GM12878 (cell line): ENCODE measurements around the gene C1orf115. TPM values are rescaled to one million over a fixed set of nuclear protein-coding genes. Genes with fewer than 3 reads are reported as not detected.
"Not testable (repeated sequence)": the region's sequence is repeated elsewhere in the genome, so short reads cannot be mapped to it uniquely, and the experiment has no call there.

ENCODE experiments used
- ATAC-seq: fragments of 200-7000 bp; cut with Tn5 transposase; 3 replicates; pipeline ENCODE4 v1.9.1; 2020; ENCODE audit warnings: mild to moderate bottlenecking, moderate library complexity
- BruUV-seq: library from RNA; stranded (reverse); fragments of 400-500 nt; replicated peaks from 2 replicates; lab custom pipeline; 2021; lab: Mats Ljungman, UMichigan
- CTCF ChIA-PET: fragments of 300-600 bp; sonication (Branson Sonifier 250); formaldehyde crosslinking; extraction: SDS; loops from one replicate; lab custom pipeline; 2021; ENCODE audit warnings: inconsistent platforms; lab: Yijun Ruan, JAX
- POLR2A ChIA-PET: fragments of 350-600 bp; formaldehyde crosslinking; extraction: SDS; loops from one replicate; lab custom pipeline; 2021; ENCODE audit warnings: inconsistent platforms; lab: Charles Lee
- RAD21 ChIA-PET: fragments of 300-600 bp; sonication (Branson Sonifier 250); formaldehyde crosslinking; loops from one replicate; lab custom pipeline; 2023; ENCODE audit warnings: antibody characterized with exemption; ENCODE audit not compliant: unreplicated experiment; lab: Charles Lee
- SMC1A ChIA-PET: fragments of 300-600 bp; sonication (Branson Sonifier 250); formaldehyde crosslinking; loops from one replicate; lab custom pipeline; 2023; ENCODE audit not compliant: unreplicated experiment, uncharacterized antibody; lab: Charles Lee
- DNase-seq: peaks from one replicate; pipeline ENCODE4 v3.0.0-alpha.2; 2011; ENCODE audit warnings: low read depth, low spot score
- FAIRE-seq: peaks from 3 replicates; lab custom pipeline; 2011; peaks lifted over from hg19 to GRCh38; lab: Jason Lieb, UNC
- H2AFZ ChIP-seq: 2 replicates; pipeline ENCODE4 v1.6.0; 2011; ENCODE audit warnings: low read depth, low read length, control low read depth; ENCODE audit not compliant: control insufficient read depth
- H3K27ac ChIP-seq: 2 replicates; pipeline ENCODE4 v1.5.1; 2011; ENCODE audit warnings: control low read depth; ENCODE audit not compliant: control insufficient read depth, insufficient read depth
- H3K27me3 ChIP-seq, 2 experiments: replicated peaks in 1 of 2; 2 replicates each; pipeline versions ENCODE4 v1.6.0 to v1.6.1; 2011; ENCODE audit warnings: low read length in 1 of 2; ENCODE audit not compliant: control insufficient read depth in 2 of 2, insufficient read depth in 2 of 2
- H3K36me3 ChIP-seq, 2 experiments: 2 replicates each; pipeline ENCODE4 v1.5.1; 2011; ENCODE audit warnings: low read length in 1 of 2; ENCODE audit not compliant: control insufficient read depth in 2 of 2, insufficient read depth in 2 of 2
- H3K4me1 ChIP-seq: 2 replicates; pipeline ENCODE4 v1.6.1; 2011; ENCODE audit warnings: mild to moderate bottlenecking, low read length, moderate library complexity, mixed read lengths; ENCODE audit not compliant: control insufficient read depth, insufficient read depth
- H3K4me2 ChIP-seq: 2 replicates; pipeline ENCODE4 v1.6.0; 2011; ENCODE audit warnings: control low read depth; ENCODE audit not compliant: control insufficient read depth, insufficient read depth
- H3K4me3 ChIP-seq: fragments of 200-600 bp; sonication (generic); 2 replicates; pipeline ENCODE4 v1.5.1; 2016
- H3K79me2 ChIP-seq: 2 replicates; pipeline ENCODE4 v1.6.0; 2011; ENCODE audit warnings: low read length; ENCODE audit not compliant: control insufficient read depth, insufficient read depth
- H3K9ac ChIP-seq: 2 replicates; pipeline ENCODE4 v1.8.0; 2011; ENCODE audit warnings: low read length, control low read depth, mixed read lengths; ENCODE audit not compliant: control insufficient read depth, insufficient read depth
- H3K9me3 ChIP-seq: replicated peaks from 3 replicates; pipeline ENCODE4 v1.5.1; 2011; ENCODE audit warnings: mild to moderate bottlenecking, low read length; ENCODE audit not compliant: control insufficient read depth, insufficient read depth
- H4K20me1 ChIP-seq: 2 replicates; pipeline ENCODE4 v1.6.0; 2011; ENCODE audit not compliant: control insufficient read depth, insufficient read depth
- CTCF ChIP-seq, 3 experiments: IDR thresholded peaks in 2 of 3; conservative IDR thresholded peaks in 1 of 3; 2 replicates each; pipeline ENCODE4 v1.5.1; 2011; ENCODE audit warnings: low read depth in 3 of 3, low read length in 3 of 3, mild to moderate bottlenecking in 3 of 3, control low read depth in 2 of 3, moderate library complexity in 2 of 3, inconsistent platforms in 1 of 3, mixed read lengths in 1 of 3; ENCODE audit not compliant: control insufficient read depth in 2 of 3, insufficient read depth in 1 of 3; ENCODE audit errors: extremely low read depth in 1 of 3
- IRF4 ChIP-seq: IDR thresholded peaks from 2 replicates; pipeline ENCODE4 v1.6.1; 2011; ENCODE audit warnings: low read depth, low read length
- WGBS: methylation state at CpG from one replicate; pipeline ENCODE4 v1.1.6; 2016; ENCODE audit warnings: low lambda C conversion rate; ENCODE audit not compliant: insufficient replicate concordance, insufficient coverage; ENCODE audit errors: missing lambda C conversion rate; 5-methylcytosine and 5-hydroxymethylcytosine counted together
- in situ Hi-C: fragments of 300-500 bp; cut with MboI; formaldehyde crosslinking; loops from 9 replicates; pipeline ENCODE4 v1.14.3; 2018; ENCODE audit warnings: mixed read lengths
- intact Hi-C: fragments of 100-400 bp; cut with micrococcal nuclease; formaldehyde crosslinking; loops from one replicate; pipeline ENCODE4 v1.14.2; 2022; ENCODE audit not compliant: unreplicated experiment
- polyA plus RNA-seq, 11 experiments: library from polyadenylated mRNA; depleted of rRNA in 4 of 11; unstranded in 6 of 11; stranded (reverse) in 5 of 11; fragments of >200 nt; fragmentation: Nextera tagmentation in 4 of 11; fragmentation: Illumina TruSeq in 1 of 11; extraction: Ambion mirVana in 4 of 11; extraction: Trizol in 1 of 11; gene quantifications; 1 replicate in 1 of 11; 2 replicates in 10 of 11; pipeline versions ENCODE4 v1.2.1 to v1.2.3, GENCODE V29; 2011 to 2016; ENCODE audit warnings: inconsistent platforms in 2 of 11, missing spikeins in 2 of 11, low read depth in 1 of 11
- total RNA-seq, 4 experiments: library from RNA; depleted of rRNA in 3 of 4; stranded (reverse); fragments of >200 nt in 3 of 4; fragmentation: Illumina TruSeq in 1 of 4; extraction: Trizol in 1 of 4; gene quantifications; 2 replicates each; pipeline versions ENCODE4 v1.2.1 to v1.2.3, GENCODE V29; 2013 to 2021

Gene C1orf115
- total and polyA plus RNA-seq, 10 of the 15 experiments (the other 5 are each of a cell fraction or from before 2014, with no cell fraction given) = 0.52 to 5.0 (median 4.1) TPM

- DNase-seq, H3K27me3 ChIP-seq, H3K27ac ChIP-seq, H3K9ac ChIP-seq, H2AFZ ChIP-seq, H3K4me3 ChIP-seq, intact Hi-C loops, RAD21 ChIA-PET, H3K79me2 ChIP-seq, POLR2A ChIA-PET, H3K36me3 ChIP-seq, H4K20me1 ChIP-seq, in situ Hi-C loops, SMC1A ChIA-PET, ATAC-seq, FAIRE-seq, H3K4me1 ChIP-seq, BruUV-seq, H3K9me3 ChIP-seq, H3K4me2 ChIP-seq: not testable (repeated sequence)
- CTCF ChIA-PET = interaction anchor here (0.6 to 1.7 kb wide), 5 partner anchors 12 to 425 kb away, joined by 3 to 10 read pairs (median 4); no protein-coding TSS in a partner anchor
- WGBS = 50% methylated on average over 7 of the region's 7 CpGs
These were observed 31.1 kb downstream of the C1orf115 start for GRCh38 chr1:220721266-220721665.

GRCh38 chr1:220726634-220727033, 36.5 kb downstream of the C1orf115 start:
- H3K79me2 ChIP-seq = no peaks in the 10 kb centered on the region
- H2AFZ ChIP-seq = no peak overlapping the region
- H3K27ac ChIP-seq = no peak overlapping the region
- H3K27me3 ChIP-seq = no peaks in the 10 kb centered on the region
- WGBS = 81% methylated on average over 3 of the region's 3 CpGs
- H3K9ac ChIP-seq = no peak overlapping the region
- in situ Hi-C loops (no loop called here), intact Hi-C loops (no loop called here)
- H3K36me3 ChIP-seq = no peaks in the 10 kb centered on the region
- CTCF ChIA-PET = interaction anchor here (0.7 to 1.1 kb wide), 3 partner anchors 15 to 45 kb away, joined by 3 to 4 read pairs (median 3); no protein-coding TSS in a partner anchor
- no peak for FAIRE-seq
- POLR2A ChIA-PET = no interaction called here
- DNase-seq = no peak
- no TSS peak for BruUV-seq
- RAD21 ChIA-PET = no interaction called here
- peak; percentile 14 to 49 (median 37); a peak in 4 of 6 replicates for TF ChIP-seq CTCF (IDR thresholded peaks at IDR 0.05 in 2 of 3, conservative IDR thresholded peaks at IDR 0.05 in 1 of 3; ENCODE audit: control insufficient read depth in 2 of 3, extremely low read depth in 1 of 3, insufficient read depth in 1 of 3, low read depth in 3 of 3, low read length in 3 of 3)
- no peak for TF ChIP-seq IRF4
- no peak overlapping the region for H3K4me3 ChIP-seq
- SMC1A ChIA-PET = interaction anchor here (0.6 to 1.3 kb wide), 2 partner anchors 9 to 36 kb away, joined by 3 read pairs; no protein-coding TSS in a partner anchor
- no peaks in the 10 kb centered on the region for H3K9me3 ChIP-seq
- H4K20me1 ChIP-seq = no peaks in the 10 kb centered on the region
- no peak overlapping the region for H3K4me2 ChIP-seq
- ATAC-seq = peak; percentile 83
- no peaks in the 10 kb centered on the region for H3K4me1 ChIP-seq
